Activated T-cell treated with anti-CD3 and anti-CD28 coated beads for 1 hour (primary cell): ENCODE results near the gene FMN1.

Source experiments
- DNase-seq: peaks from one replicate; pipeline ENCODE4 v3.0.0-alpha.2; 2020; ENCODE audit warnings: low read depth

The FMN1 gene

GRCh38 chr15:32765236-32765635, 429.3 kb downstream of the FMN1 start:
- no peak for DNase-seq

- DNase-seq, result no peak
Measured at GRCh38 chr15:32763295-32763694, 431.2 kb downstream of the FMN1 start.

- no peak for DNase-seq
Measured at GRCh38 chr15:32757426-32757825, 437.1 kb downstream of the FMN1 start.

- no peak for DNase-seq
Measured at GRCh38 chr15:32750979-32751378, 443.5 kb downstream of the FMN1 start.

GRCh38 chr15:32747921-32748342, 446.6 kb downstream of the FMN1 start:
- DNase-seq, result no peak

- no peak for DNase-seq
Measured at GRCh38 chr15:32746116-32746857, 448.2 kb downstream of the FMN1 start.

DNA sequence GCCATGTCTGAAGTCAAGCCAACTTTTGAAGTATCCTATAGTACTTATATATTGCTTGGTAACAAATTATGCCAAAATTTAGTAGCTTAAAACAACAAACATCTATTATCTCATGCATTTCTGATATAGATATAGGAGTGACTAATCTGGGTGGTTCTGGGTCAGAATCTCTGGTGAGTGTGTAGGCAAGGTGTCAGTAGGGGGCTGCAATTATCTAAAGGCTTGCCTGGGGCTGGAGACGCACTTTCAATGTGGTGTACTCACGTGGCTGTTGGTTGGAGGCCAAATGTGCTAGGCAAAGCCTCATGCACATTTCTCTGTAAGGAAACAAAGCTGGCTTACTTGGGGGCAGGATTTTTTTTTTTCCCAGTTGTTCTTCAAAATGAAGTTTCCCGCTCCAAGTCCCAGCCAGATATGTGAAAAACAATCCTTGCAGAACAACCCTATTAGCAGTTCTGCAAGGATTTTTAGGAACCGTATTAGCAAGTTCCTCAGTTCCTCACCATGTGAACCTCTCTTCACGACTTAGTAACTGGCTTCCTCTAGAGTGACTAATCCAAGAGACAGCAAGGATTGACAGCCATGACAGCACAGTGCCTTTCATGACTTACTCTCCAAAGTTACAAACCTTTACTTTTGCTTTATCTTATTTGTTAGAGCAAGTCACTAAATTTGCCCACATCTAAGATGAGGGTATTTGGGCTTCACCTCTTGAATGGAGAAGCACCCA, 450.9 kb downstream of the FMN1 start:
- DNase-seq, result no peak

- DNase-seq, result no peak
Measured at GRCh38 chr15:32739522-32740063, 454.9 kb downstream of the FMN1 start.

DNA sequence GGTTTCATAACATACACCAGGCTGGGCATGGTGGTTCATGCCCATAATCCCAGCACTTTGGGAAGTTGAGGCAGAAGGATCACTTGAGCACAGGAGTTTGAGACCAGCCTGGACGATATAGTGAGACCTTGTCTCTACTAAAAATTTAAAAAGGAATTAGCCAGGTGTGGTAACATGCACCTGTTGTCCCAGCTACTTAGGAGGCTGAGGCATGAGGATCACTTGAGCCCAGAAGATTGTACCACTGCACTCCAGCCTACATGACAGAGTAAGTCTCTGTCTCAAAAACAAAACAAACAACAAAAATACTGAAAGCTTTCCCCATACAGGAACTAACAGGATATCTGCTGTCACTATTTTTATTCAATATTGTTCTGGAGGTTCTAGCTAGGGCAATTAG, 455.8 kb downstream of the FMN1 start:
- DNase-seq, result no peak

GRCh38 chr15:32737304-32737703, 457.2 kb downstream of the FMN1 start:
- DNase-seq, result no peak

- no peak for DNase-seq
Measured at GRCh38 chr15:32736701-32737061, 457.8 kb downstream of the FMN1 start.

DNA sequence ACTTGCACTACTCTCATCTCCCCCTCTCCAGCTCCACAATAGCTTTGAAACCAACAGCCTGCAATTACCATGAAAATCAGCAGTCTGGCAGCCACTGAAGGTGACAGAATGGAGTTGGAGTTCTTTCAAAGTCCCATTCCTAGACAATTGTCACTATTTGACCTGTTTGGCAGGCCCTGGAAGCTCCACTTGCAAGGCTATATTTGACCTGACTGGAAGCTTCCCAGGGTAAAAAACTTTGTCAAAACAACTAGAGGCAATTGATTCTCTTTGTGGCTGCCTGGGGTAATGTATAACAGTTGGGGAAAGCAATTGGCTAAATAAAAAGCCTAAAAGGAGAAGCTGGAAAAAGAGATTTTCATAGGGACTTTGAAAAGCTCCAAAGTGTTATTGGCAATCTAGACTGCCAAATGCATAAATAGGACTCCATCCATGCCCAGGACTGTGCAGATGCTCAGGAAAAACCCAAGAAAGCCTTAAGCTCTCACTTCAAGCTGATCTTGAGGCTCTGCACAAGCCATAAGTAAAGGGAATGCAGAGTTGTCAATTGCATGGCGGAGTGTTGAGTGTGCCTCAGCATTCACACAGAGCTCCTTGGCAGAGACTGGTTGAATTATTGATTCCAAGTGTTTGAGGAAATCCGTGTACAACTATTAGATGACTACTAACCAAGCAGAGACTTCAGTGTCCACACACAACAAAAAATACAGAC, 458.4 kb downstream of the FMN1 start:
- DNase-seq, result no peak

DNA sequence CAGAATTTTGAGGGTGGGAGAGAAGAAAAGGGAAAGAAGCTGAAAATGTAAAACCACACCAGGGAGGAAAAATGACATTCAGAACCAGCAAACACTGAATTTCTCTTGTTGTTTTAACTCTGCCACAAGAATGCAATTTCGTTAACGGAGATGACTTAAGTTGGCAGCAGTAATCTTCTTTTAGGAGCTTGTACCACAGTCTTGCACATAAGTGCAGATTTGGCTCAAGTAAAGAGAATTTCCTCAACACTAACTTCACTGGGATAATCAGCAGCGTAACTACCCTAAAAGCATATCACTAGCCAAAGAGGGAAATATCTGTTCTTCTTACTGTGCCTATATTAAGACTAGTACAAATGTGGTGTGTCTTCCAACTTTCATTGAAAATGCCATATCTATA, 461.2 kb downstream of the FMN1 start:
- DNase-seq, result no peak

GRCh38 chr15:32732574-32733157, 461.8 kb downstream of the FMN1 start:
- DNase-seq, result no peak

GRCh38 chr15:32730677-32731654, 463.5 kb downstream of the FMN1 start:
- DNase-seq, result no peak

- DNase-seq, result no peak
Measured at GRCh38 chr15:32729700-32730395, 464.7 kb downstream of the FMN1 start.

GRCh38 chr15:32723171-32723948, 471.2 kb downstream of the FMN1 start:
- DNase-seq, result no peak

DNA sequence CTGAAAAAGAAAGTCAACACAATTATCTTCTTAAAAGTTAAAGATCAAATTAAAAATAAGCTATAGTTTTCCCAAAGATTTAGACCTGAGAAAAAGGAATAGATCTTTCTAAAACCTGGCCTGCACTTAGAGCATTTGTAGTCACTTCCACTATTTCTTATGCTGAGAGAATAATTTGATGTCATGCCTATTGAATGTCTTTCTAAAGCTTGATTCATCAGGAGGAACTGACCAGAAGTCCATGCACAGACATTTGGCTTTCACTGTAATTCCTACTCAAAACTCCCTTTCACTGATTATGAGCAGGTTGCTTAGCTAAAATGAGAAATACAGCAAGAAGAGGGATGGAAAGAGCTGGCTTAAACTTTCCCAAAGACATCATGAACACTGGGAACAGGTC, 472.4 kb downstream of the FMN1 start:
- no peak for DNase-seq

- no peak for DNase-seq
Measured at GRCh38 chr15:32721596-32721995, 472.9 kb downstream of the FMN1 start.
